Astrocyte (in vitro differentiated cells and primary cell): ENCODE measurements around the gene BECN2. TPM values are rescaled to one million over a fixed set of nuclear protein-coding genes. Genes with fewer than 3 reads are reported as not detected.
A peak's percentile ranks its signal among the peaks of the same experiment; 100 is the strongest.

Experiments
- DNase-seq: peaks from one replicate; pipeline ENCODE4 v3.0.0-alpha.2; 2010; ENCODE audit warnings: low read depth
- FAIRE-seq: peaks from 2 replicates; lab custom pipeline; 2011; peaks lifted over from hg19 to GRCh38; lab: Jason Lieb, UNC
- H2AFZ ChIP-seq: 2 replicates; pipeline ENCODE4 v1.6.0; 2012; ENCODE audit warnings: low read depth, low read length, inconsistent platforms
- H3K27ac ChIP-seq: 2 replicates; pipeline ENCODE4 v1.5.1; 2011; ENCODE audit warnings: low read depth, low read length, inconsistent platforms
- H3K27me3 ChIP-seq: 2 replicates; pipeline ENCODE4 v1.6.0; 2011; ENCODE audit warnings: low read length, inconsistent platforms; ENCODE audit not compliant: insufficient read depth
- H3K36me3 ChIP-seq: 2 replicates; pipeline ENCODE4 v1.5.1; 2011; ENCODE audit warnings: low read length, inconsistent platforms; ENCODE audit not compliant: insufficient read depth
- H3K4me1 ChIP-seq: 2 replicates; pipeline ENCODE4 v1.5.1; 2011; ENCODE audit warnings: low read length, inconsistent platforms; ENCODE audit not compliant: insufficient read depth
- H3K4me2 ChIP-seq: 2 replicates; pipeline ENCODE4 v1.6.0; 2012; ENCODE audit warnings: low read length, inconsistent platforms
- H3K4me3 ChIP-seq: 2 replicates; pipeline ENCODE4 v1.5.1; 2011; ENCODE audit warnings: low read depth, mild to moderate bottlenecking, low read length, inconsistent platforms; ENCODE audit not compliant: insufficient read depth
- H3K79me2 ChIP-seq: 2 replicates; pipeline ENCODE4 v1.6.0; 2012; ENCODE audit warnings: mild to moderate bottlenecking, low read length, inconsistent platforms; ENCODE audit not compliant: insufficient read depth
- H3K9ac ChIP-seq: 2 replicates; pipeline ENCODE4 v1.6.0; 2012; ENCODE audit warnings: mild to moderate bottlenecking, low read length, inconsistent platforms
- H3K9me3 ChIP-seq: 2 replicates; pipeline ENCODE4 v1.5.1; 2012; ENCODE audit warnings: low read depth, mild to moderate bottlenecking, low read length, inconsistent platforms; ENCODE audit not compliant: insufficient read depth
- H4K20me1 ChIP-seq: 2 replicates; pipeline ENCODE4 v1.6.0; 2012; ENCODE audit warnings: low read length, inconsistent platforms; ENCODE audit not compliant: insufficient read depth
- H3K27ac Mint-ChIP-seq: one replicate; pipeline ENCODE4 v1.8.0; 2021; ENCODE audit warnings: mild to moderate bottlenecking, mixed read lengths; ENCODE audit not compliant: unreplicated experiment
- H3K27me3 Mint-ChIP-seq: one replicate; pipeline ENCODE4 v1.8.0; 2021; ENCODE audit warnings: low read depth, mixed read lengths; ENCODE audit not compliant: unreplicated experiment
- H3K36me3 Mint-ChIP-seq: one replicate; pipeline ENCODE4 v1.8.0; 2021; ENCODE audit warnings: low read depth, mixed read lengths; ENCODE audit not compliant: unreplicated experiment
- H3K4me1 Mint-ChIP-seq: one replicate; pipeline ENCODE4 v1.8.0; 2021; ENCODE audit warnings: low read depth, mixed read lengths; ENCODE audit not compliant: unreplicated experiment
- H3K4me3 Mint-ChIP-seq: one replicate; pipeline ENCODE4 v1.8.0; 2021; ENCODE audit warnings: mild to moderate bottlenecking, moderate library complexity, mixed read lengths; ENCODE audit not compliant: unreplicated experiment
- H3K9me3 Mint-ChIP-seq: one replicate; pipeline ENCODE4 v1.8.0; 2021; ENCODE audit warnings: mild to moderate bottlenecking, mixed read lengths; ENCODE audit not compliant: unreplicated experiment
- CTCF ChIP-seq: IDR thresholded peaks from 2 replicates; pipeline ENCODE4 v1.5.1; 2011; ENCODE audit warnings: low read depth, mild to moderate bottlenecking, inconsistent platforms, low read length, moderate library complexity; ENCODE audit not compliant: insufficient read depth
- EZH2 ChIP-seq: IDR thresholded peaks from 2 replicates; pipeline ENCODE4 v1.6.1; 2012; ENCODE audit warnings: mild to moderate bottlenecking, low read length, inconsistent platforms; ENCODE audit not compliant: insufficient read depth
- total RNA-seq: library from RNA; stranded (reverse); gene quantifications from 2 replicates; pipeline ENCODE4 v1.2.1, GENCODE V29; 2021

The BECN2 gene
- total RNA-seq, 1 donor from 2014 or later, result not detected

GRCh38 chr1:241950390-241950789 is 7.2 kb upstream of the BECN2 start:
- no peak overlapping the region for H3K9ac ChIP-seq
- peak; percentile 87 for DNase-seq
- Mint-ChIP-seq H3K27ac (no peak overlapping the region), H3K4me3 (no peak overlapping the region), H3K4me1 (peaks cover 2% of the 10 kb centered on the region), H3K9me3 (no peaks in the 10 kb centered on the region), H3K36me3 (no peaks in the 10 kb centered on the region), H3K27me3 (peaks cover 3% of the 10 kb centered on the region)
- peak overlapping the region; percentile 28 for H3K4me2 ChIP-seq
- H3K27ac ChIP-seq, result no peak overlapping the region
- H3K36me3 ChIP-seq, result no peaks in the 10 kb centered on the region
- no peak overlapping the region for H3K4me3 ChIP-seq
- H2AFZ ChIP-seq, result no peak overlapping the region
- H4K20me1 ChIP-seq, result no peaks in the 10 kb centered on the region
- FAIRE-seq, result no peak
- H3K27me3 ChIP-seq, result no peaks in the 10 kb centered on the region
- H3K9me3 ChIP-seq, result no peaks in the 10 kb centered on the region
- no peaks in the 10 kb centered on the region for H3K4me1 ChIP-seq
- no peaks in the 10 kb centered on the region for H3K79me2 ChIP-seq
- no peak for TF ChIP-seq EZH2
- no peak for TF ChIP-seq CTCF

- Mint-ChIP-seq H3K4me1 (no peaks in the 10 kb centered on the region), H3K27me3 (no peaks in the 10 kb centered on the region), H3K27ac (no peak overlapping the region), H3K4me3 (no peak overlapping the region), H3K9me3 (no peaks in the 10 kb centered on the region), H3K36me3 (no peaks in the 10 kb centered on the region)
- TF ChIP-seq CTCF (no peak), EZH2 (no peak)
- Histone ChIP-seq H3K27me3 (no peaks in the 10 kb centered on the region), H3K9ac (no peak overlapping the region), H3K4me2 (no peak overlapping the region), H3K4me3 (no peak overlapping the region), H3K27ac (no peak overlapping the region), H4K20me1 (no peaks in the 10 kb centered on the region), H2AFZ (no peak overlapping the region), H3K4me1 (no peaks in the 10 kb centered on the region), H3K9me3 (no peaks in the 10 kb centered on the region), H3K36me3 (no peaks in the 10 kb centered on the region), H3K79me2 (no peaks in the 10 kb centered on the region)
- FAIRE-seq (no peak), DNase-seq (no peak)
Observed at GRCh38 chr1:241962153-241962552, 4.6 kb downstream of the BECN2 start.

- Histone ChIP-seq H3K4me2 (no peak overlapping the region), H3K79me2 (no peaks in the 10 kb centered on the region), H3K36me3 (no peaks in the 10 kb centered on the region), H3K27ac (no peak overlapping the region), H3K9me3 (no peaks in the 10 kb centered on the region), H2AFZ (no peak overlapping the region), H3K4me1 (no peaks in the 10 kb centered on the region), H3K4me3 (no peak overlapping the region), H4K20me1 (no peaks in the 10 kb centered on the region), H3K9ac (no peak overlapping the region), H3K27me3 (no peaks in the 10 kb centered on the region)
- Mint-ChIP-seq H3K36me3 (no peaks in the 10 kb centered on the region), H3K4me1 (no peaks in the 10 kb centered on the region), H3K27me3 (no peaks in the 10 kb centered on the region), H3K9me3 (no peaks in the 10 kb centered on the region), H3K4me3 (no peak overlapping the region), H3K27ac (no peak overlapping the region)
- TF ChIP-seq EZH2 (no peak), CTCF (no peak)
- DNase-seq, result no peak
- no peak for FAIRE-seq
Observed at GRCh38 chr1:241963722-241964121, 6.2 kb downstream of the BECN2 start.
